GM10266 (cell line): ENCODE measurements around the gene CHEK2.
"Not testable (repeated sequence)": the region's sequence is repeated elsewhere in the genome, so short reads cannot be mapped to it uniquely, and the experiment has no call there.

Experiments used
- DNase-seq: peaks from one replicate; pipeline ENCODE4 v3.0.0; 2012; ENCODE audit errors: extremely low spot score
- CTCF ChIP-seq: IDR thresholded peaks from 2 replicates; pipeline ENCODE4 v1.5.1; 2012; ENCODE audit warnings: mild to moderate bottlenecking, low read depth; ENCODE audit not compliant: control insufficient read depth, insufficient read depth; ENCODE audit errors: missing control alignments

CHEK2 gene

DNA sequence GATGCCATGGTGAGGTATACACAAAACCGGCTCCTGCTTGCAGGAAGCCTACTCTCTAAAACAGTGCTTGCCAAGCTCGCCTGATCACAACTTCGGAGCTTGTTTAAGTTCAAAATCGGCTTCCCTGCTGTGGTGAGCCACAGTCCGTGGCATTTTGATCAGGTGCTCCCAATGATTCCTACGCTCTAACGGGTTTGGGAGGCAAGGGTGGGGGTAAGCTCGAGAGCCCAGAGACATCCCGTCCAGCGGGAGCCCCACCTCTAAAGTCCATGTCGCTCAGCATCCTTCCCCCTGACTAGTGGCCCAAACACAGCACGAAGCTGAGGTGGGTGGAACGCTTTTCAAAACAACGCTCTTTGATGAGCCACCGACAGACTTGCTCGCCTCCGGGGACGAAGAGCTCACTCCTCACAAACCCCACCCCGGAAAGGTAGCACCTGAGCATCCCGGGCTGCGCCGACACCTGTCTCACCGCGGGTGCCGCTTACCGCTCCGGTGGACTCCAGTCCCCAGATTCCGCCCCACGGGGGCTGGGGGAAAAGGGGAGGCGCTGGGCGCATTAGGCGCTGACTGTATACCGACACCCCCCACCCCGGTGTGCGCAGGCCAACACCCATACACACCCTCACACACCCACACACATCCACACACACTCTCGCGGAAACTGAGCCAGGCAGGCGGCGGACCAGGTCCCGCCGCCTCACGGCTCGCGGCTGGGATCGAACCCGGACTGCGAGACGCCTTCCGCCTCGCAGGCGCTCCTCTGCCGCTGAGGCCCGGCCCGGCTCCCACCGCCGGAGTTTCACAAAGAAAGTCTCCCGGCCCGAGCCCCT is 62.6 kb downstream of the CHEK2 start:
- not testable (repeated sequence) for DNase-seq

- DNase-seq, result not testable (repeated sequence)
Measured at GRCh38 chr22:28678170-28678569, 63.5 kb downstream of the CHEK2 start.

- DNase-seq, result peak; percentile 67
- TF ChIP-seq CTCF, result no peak
Measured at GRCh38 chr22:28674121-28674563, 67.5 kb downstream of the CHEK2 start.

DNA sequence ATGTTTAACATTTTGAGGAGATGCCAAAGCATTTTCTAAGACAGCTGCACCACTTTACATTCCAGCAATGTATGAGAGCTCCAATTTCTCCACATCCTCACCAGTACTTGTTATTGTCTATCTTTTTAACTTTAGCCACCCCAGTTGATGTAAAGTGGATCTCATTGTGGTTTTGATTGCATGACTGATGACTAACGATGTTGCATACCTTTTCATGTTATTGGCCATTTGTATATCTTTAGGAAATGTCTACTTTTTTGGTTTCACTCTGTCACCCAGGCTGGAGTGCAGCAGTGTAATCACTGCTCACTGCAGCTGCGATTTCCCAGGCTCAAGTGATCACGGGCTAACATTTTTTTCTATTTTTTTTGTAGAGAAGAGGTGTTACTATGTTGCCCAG is 70.9 kb downstream of the CHEK2 start:
- TF ChIP-seq CTCF, result no peak
- DNase-seq, result no peak

GRCh38 chr22:28670161-28670560 is 71.5 kb downstream of the CHEK2 start:
- no peak for DNase-seq
- TF ChIP-seq CTCF, result no peak

GRCh38 chr22:28669387-28669786 is 72.2 kb downstream of the CHEK2 start:
- no peak for TF ChIP-seq CTCF
- no peak for DNase-seq

DNA sequence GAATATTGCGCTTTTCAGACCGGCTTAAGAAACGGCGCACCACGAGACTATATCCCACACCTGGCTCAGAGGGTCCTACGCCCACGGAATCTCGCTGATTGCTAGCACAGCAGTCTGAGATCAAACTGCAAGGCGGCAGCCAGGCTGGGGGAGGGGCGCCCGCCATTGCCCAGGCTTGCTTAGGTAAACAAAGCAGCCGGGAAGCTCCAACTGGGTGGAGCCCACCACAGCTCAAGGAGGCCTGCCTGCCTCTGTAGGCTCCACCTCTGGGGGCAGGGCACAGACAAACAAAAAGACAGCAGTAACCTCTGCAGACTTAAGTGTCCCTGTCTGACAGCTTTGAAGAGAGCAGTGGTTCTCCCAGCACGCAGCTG is 78.1 kb downstream of the CHEK2 start:
- DNase-seq, result not testable (repeated sequence)

DNA sequence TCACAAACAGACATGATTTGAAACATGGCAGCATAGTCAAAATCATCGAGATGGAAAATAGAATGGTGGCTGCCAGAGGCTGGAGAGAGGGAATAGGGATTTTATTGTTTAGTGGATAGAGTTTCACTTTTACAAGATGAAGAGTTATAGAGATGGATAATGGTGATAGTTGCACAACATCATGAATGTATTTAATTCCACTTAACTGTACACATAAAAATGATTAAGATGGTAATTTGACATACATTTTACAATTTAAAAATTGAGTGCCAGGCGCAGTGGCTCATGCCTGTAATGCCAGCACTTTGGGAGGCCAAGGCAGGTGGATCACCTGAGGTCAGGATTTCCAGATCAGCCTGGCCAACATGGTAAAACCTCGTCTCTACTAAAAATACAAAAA is 83.2 kb downstream of the CHEK2 start:
- TF ChIP-seq CTCF, result no peak
- DNase-seq, result no peak

GRCh38 chr22:28656181-28656580 is 85.4 kb downstream of the CHEK2 start:
- no peak for DNase-seq
- TF ChIP-seq CTCF, result no peak
